ENCODE measurements around the gene FAM89A.

- no peak for TF ChIP-seq TAF1 (IDR thresholded peaks at IDR 0.05; ENCODE audit: borderline replicate concordance, low read depth, low read length)
- TF ChIP-seq POLR2A (IDR thresholded peaks at IDR 0.05; ENCODE audit: low read depth, low read length), result no peak
These were observed 64.4 kb downstream of the FAM89A start for GRCh38 chr1:230975636-230976035.

Data from GM12892 (cell line).